Measurements from ENCODE around the gene AP4M1. TPM values are rescaled to one million over a fixed set of nuclear protein-coding genes. Genes with fewer than 3 reads are reported as not detected.
A peak's percentile ranks its signal among the peaks of the same experiment; 100 is the strongest.

AP4M1 gene
- total and polyA plus RNA-seq, 9 of the 15 experiments (the other 6 are each of a cell fraction or from before 2014, with no cell fraction given) = 1.3 to 30.9 (median 14.1) TPM

DNA sequence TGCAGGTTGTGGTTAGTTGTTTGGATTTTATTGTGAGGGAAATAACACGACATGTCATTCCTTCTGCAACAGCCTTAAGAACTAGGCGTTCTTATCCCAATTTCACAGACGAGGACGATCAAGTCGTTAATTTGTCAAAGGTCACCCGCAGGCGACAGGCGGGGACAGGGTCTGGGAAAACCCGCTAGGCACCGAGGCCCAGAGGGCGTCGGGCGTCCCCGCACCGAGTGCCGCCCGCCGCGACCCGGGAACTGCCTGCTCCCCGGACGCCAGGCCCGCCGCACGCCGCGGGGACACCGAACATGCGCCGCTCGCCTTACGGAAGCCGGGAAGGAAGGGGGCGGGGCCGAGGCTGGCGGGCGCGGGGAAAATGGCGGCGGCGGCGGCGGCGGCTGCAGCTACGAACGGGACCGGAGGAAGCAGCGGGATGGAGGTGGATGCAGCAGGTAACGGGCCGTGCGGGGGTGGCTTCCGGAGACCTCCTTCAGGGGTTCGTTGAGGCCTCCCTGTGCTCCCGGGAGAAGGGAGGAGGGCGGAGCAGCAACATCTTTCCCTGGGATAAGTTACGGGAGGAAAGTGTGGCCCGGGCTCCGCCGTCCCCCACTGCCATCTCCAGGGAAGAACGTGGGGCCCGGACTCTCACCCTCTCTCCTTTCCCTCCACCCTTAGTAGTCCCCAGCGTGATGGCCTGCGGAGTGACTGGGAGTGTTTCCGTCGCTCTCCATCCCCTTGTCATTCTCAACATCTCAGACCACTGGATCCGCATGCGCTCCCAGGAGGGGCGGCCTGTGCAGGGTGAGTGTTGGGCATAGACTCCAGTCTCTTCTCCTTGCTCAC, 12.6 kb upstream of the AP4M1 start, which contains the start of gene COPS6 (continued):
- no peak for TF ChIP-seq SMAD2 (IDR thresholded peaks at IDR 0.05; ENCODE audit: low read depth, low read length)
- no peak for TF ChIP-seq BRF1 (IDR thresholded peaks at IDR 0.05; ENCODE audit: borderline replicate concordance, extremely low read depth, insufficient read length)

GRCh38 chr7:100089458-100090196, 11.8 kb upstream of the AP4M1 start:
- Histone ChIP-seq H3K9me3 (replicated peaks; ENCODE audit: control insufficient read depth, insufficient read depth, low read depth, low read length) (no peaks in the 10 kb centered on the region), H3K9me1 (ENCODE audit: control insufficient read depth, insufficient read depth, low read length) (no peaks in the 10 kb centered on the region), H3K36me3 (ENCODE audit: control insufficient read depth, insufficient read depth, low read length) (peaks cover 49% of the 10 kb centered on the region), H3K27me3 (ENCODE audit: control insufficient read depth in 2 of 2, insufficient read depth in 2 of 2, low read length in 2 of 2) (no peaks in the 10 kb centered on the region), H3K4me2 (ENCODE audit: insufficient read depth, low read length) (peak overlapping the region; percentile 96), H4K20me1 (replicated peaks; ENCODE audit: control insufficient read depth, insufficient read depth, low read length) (peaks cover 23% of the 10 kb centered on the region), H3K27ac (ENCODE audit: extremely low read depth, low read depth, low read length) (peak overlapping the region; percentile 97), H3K4me3 (peak overlapping the region; percentile 87), H3K4me1 (replicated peaks in 1 of 2; ENCODE audit: control insufficient read depth in 2 of 2, insufficient read depth in 2 of 2, low read length in 2 of 2) (peaks cover 23 to 26% of the 10 kb centered on the region in 2 experiments), H3K79me2 (ENCODE audit: control insufficient read depth, insufficient read depth, low read length) (peaks cover 19% of the 10 kb centered on the region), H3K9ac (ENCODE audit: insufficient read depth in 1 of 2, low read depth in 2 of 2, low read length in 2 of 2) (peak overlapping the region; percentile 96 to 97), H2AFZ (ENCODE audit: low read depth, low read length) (peak overlapping the region; percentile 98)
- FAIRE-seq = no peak
- ChIA-PET POLR2A (interaction anchor here (0.6 to 7.9 kb wide), 2 partner anchors 11 to 59 kb away, joined by 3 to 115 read pairs; partner anchors contain the start of genes AP4M1, LAMTOR4 and MCM7), CTCF (ENCODE audit: low intra/inter-chr PET ratio) (no interaction called here)
- BruUV-seq (replicated peaks) = no TSS peak
- intact Hi-C loops (cut with micrococcal nuclease) = no loop called here
- in situ Hi-C loops (cut with MboI) = no loop called here
- DNase-seq (ENCODE audit: extremely low read depth in 1 of 4, low spot score in 3 of 4) = peak in 1 of 4 experiments; percentile 46
- ATAC-seq = no peak
- WGBS (ENCODE audit: insufficient coverage, low coverage, missing lambda C conversion rate) = 3% methylated on average over 7 of the region's 7 CpGs
- no peak for TF ChIP-seq BCOR (IDR thresholded peaks at IDR 0.05)
- TF ChIP-seq ARID2 (IDR thresholded peaks at IDR 0.05) = peak; percentile 68; the same call in 1 of the 2 replicates
- TF ChIP-seq PTBP1 (IDR thresholded peaks at IDR 0.05; ENCODE audit: low read depth, low read length) = 0 out of 2 replicates have a peak, but pooled peaks have one; percentile 61
- TF ChIP-seq, protein P1, sequence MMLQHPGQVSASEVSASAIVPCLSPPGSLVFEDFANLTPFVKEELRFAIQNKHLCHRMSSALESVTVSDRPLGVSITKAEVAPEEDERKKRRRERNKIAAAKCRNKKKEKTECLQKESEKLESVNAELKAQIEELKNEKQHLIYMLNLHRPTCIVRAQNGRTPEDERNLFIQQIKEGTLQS (IDR thresholded peaks at IDR 0.05) = peak; percentile 59
- TF ChIP-seq, protein P1 (CRISPR knock-in tag; conservative IDR thresholded peaks at IDR 0.05) = no peak
- TF ChIP-seq, protein P2, sequence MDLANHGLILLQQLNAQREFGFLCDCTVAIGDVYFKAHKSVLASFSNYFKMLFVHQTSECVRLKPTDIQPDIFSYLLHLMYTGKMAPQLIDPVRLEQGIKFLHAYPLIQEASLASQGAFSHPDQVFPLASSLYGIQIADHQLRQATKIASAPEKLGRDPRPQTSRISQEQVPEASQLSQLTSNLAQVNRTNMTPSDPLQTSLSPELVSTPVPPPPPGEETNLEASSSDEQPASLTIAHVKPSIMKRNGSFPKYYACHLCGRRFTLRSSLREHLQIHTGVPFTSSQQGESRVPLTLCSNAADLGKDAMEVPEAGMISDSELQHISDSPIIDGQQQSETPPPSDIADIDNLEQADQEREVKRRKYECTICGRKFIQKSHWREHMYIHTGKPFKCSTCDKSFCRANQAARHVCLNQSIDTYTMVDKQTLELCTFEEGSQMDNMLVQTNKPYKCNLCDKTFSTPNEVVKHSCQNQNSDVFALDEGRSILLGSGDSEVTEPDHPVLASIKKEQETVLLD (IDR thresholded peaks at IDR 0.05) = peak; percentile 22; the same call in 1 of the 2 replicates
- 0 out of 4 replicates have a peak, but pooled peaks of 1 of the 2 experiments have one; percentile 6 for TF ChIP-seq HDAC1 (IDR thresholded peaks at IDR 0.05)
- no peak for TF ChIP-seq ATF6 (CRISPR knock-in tag; IDR thresholded peaks at IDR 0.05)
- TF ChIP-seq ARHGAP35 (IDR thresholded peaks at IDR 0.05; ENCODE audit: partially characterized antibody) = peak; percentile 52
- TF ChIP-seq, protein P3, sequence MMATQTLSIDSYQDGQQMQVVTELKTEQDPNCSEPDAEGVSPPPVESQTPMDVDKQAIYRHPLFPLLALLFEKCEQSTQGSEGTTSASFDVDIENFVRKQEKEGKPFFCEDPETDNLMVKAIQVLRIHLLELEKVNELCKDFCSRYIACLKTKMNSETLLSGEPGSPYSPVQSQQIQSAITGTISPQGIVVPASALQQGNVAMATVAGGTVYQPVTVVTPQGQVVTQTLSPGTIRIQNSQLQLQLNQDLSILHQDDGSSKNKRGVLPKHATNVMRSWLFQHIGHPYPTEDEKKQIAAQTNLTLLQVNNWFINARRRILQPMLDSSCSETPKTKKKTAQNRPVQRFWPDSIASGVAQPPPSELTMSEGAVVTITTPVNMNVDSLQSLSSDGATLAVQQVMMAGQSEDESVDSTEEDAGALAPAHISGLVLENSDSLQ (IDR thresholded peaks at IDR 0.05) = peak; percentile 23; the same call in 1 of the 2 replicates

Measured in K562 (cell line).